HFFc6 (cell line): ENCODE results near the gene NAE1. TPM values are rescaled to one million over a fixed set of nuclear protein-coding genes. Genes with fewer than 3 reads are reported as not detected.

Experiments
- DNase-seq: peaks from one replicate; pipeline ENCODE4 v3.0.0-alpha.2; 2018
- H3K27ac Mint-ChIP-seq: 2 replicates; pipeline ENCODE4 v1.8.0; 2020; ENCODE audit warnings: mild to moderate bottlenecking, mixed read lengths
- H3K27me3 Mint-ChIP-seq: 2 replicates; pipeline ENCODE4 v1.8.0; 2021; ENCODE audit warnings: mild to moderate bottlenecking, moderate library complexity, mixed read lengths; ENCODE audit not compliant: insufficient read depth
- H3K36me3 Mint-ChIP-seq: 2 replicates; pipeline ENCODE4 v1.8.0; 2021; ENCODE audit warnings: low read depth, mixed read lengths
- H3K4me1 Mint-ChIP-seq: 2 replicates; pipeline ENCODE4 v1.8.0; 2020; ENCODE audit warnings: low read depth, mixed read lengths
- H3K4me3 Mint-ChIP-seq: 2 replicates; pipeline ENCODE4 v1.8.0; 2020; ENCODE audit warnings: mild to moderate bottlenecking, moderate library complexity, mixed read lengths
- H3K9me3 Mint-ChIP-seq: 2 replicates; pipeline ENCODE4 v1.8.0; 2020; ENCODE audit warnings: mild to moderate bottlenecking, mixed read lengths
- total RNA-seq, 6 experiments: library from RNA; stranded (reverse); fragmentation: NEBNext Ultra II Directional; extraction: Animal tissue kit (Norgen Biotek cat#: 25700); gene quantifications; 2 replicates in 1 of 6; 3 replicates in 5 of 6; pipeline ENCODE4 v1.2.3, GENCODE V29; 2021
- TF ChIP-seq, protein P1 (sequence below): fragments of 200-600 bp; sonication (generic); IDR thresholded peaks from 2 replicates; pipeline ENCODE4 v1.5.0; 2021; ENCODE audit warnings: antibody characterized with exemption, mild to moderate bottlenecking

NAE1 gene
- total RNA-seq, 6 experiments from 2014 or later, result 47.3 to 57.5 (median 53.8) TPM

DNA sequence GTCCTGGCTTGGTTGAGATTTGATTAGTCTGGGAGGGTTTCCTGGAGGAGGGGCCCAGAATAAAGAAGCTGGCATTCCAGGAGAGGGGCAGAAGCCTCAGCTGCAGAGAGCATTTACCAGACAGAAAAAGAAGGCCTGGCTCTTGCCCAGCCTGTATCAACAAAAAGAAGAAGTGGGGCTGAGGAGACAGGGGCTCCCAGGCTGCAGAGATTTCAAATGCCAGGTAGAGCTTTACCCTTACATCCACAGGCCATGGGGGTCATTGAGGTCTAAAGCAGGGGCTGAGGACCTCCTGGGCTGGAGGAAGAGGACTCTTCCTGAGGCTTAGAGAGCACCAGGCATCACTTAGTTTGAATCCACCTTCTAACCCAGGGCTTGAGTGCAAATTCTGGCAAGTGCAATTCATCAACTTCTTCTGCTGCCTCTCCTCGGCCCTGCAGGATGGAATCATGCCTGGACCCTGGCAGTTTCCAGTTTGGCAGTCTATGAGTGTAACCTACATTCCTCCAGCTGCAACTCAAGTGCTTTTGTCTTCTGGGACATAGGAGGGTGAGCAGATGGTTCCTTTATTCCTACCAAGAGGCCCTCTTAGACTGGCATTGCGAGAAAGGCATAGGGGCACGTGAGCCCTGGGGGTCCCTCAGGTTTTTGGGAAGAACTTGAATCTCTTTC lies 28.8 kb upstream of the NAE1 start:
- TF ChIP-seq, protein P1, sequence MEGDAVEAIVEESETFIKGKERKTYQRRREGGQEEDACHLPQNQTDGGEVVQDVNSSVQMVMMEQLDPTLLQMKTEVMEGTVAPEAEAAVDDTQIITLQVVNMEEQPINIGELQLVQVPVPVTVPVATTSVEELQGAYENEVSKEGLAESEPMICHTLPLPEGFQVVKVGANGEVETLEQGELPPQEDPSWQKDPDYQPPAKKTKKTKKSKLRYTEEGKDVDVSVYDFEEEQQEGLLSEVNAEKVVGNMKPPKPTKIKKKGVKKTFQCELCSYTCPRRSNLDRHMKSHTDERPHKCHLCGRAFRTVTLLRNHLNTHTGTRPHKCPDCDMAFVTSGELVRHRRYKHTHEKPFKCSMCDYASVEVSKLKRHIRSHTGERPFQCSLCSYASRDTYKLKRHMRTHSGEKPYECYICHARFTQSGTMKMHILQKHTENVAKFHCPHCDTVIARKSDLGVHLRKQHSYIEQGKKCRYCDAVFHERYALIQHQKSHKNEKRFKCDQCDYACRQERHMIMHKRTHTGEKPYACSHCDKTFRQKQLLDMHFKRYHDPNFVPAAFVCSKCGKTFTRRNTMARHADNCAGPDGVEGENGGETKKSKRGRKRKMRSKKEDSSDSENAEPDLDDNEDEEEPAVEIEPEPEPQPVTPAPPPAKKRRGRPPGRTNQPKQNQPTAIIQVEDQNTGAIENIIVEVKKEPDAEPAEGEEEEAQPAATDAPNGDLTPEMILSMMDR, result no peak
- H3K9me3 Mint-ChIP-seq, result no peaks in the 10 kb centered on the region

DNA sequence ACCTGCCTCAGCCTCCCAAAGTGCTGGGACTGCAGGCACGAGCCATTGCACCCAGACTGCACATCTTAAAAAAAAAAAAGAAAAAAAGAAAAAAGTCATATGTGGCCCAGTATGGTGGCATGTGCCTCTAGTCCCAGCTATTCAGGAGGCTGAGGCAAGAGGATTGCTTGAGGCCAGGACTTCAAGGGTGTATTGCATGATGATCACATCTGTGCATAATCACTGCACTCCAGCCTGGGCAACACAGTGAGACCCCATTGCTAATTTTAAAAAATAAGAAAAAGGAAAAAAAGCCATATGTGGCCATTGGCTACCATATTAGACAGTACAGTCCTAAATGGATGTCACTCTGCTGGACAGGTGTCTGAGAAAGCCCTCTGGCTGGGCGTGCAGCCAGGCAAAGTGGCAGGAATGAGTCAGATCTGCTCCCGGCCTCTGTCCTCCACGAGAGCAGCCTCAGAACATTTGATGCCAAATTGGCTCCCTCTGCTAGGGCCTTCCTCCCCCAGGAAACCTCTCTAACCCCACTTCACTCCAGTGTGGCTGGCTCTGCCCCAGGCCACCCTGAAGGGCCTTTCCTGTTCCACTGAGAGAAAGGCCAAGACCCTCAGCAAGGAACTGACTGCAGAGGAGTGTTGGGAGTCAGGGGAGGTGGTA lies 28.1 kb upstream of the NAE1 start:
- Mint-ChIP-seq H3K27ac (no peak overlapping the region), H3K27me3 (peaks cover 3% of the 10 kb centered on the region; the same call in 1 of the 2 replicates), H3K4me1 (peaks cover 7% of the 10 kb centered on the region), H3K36me3 (no peaks in the 10 kb centered on the region), H3K4me3 (no peak overlapping the region), H3K9me3 (no peaks in the 10 kb centered on the region)
- peak; percentile 72 for DNase-seq
- TF ChIP-seq, protein P1, result no peak

More for the DNA sequence above, 28.8 kb upstream of the NAE1 start:
- Mint-ChIP-seq H3K27me3 (peaks cover 3% of the 10 kb centered on the region; the same call in 1 of the 2 replicates), H3K27ac (no peak overlapping the region; the same call in 1 of the 2 replicates), H3K36me3 (no peaks in the 10 kb centered on the region), H3K4me1 (peaks cover 7% of the 10 kb centered on the region), H3K4me3 (no peak overlapping the region)
- no peak for DNase-seq

DNA sequence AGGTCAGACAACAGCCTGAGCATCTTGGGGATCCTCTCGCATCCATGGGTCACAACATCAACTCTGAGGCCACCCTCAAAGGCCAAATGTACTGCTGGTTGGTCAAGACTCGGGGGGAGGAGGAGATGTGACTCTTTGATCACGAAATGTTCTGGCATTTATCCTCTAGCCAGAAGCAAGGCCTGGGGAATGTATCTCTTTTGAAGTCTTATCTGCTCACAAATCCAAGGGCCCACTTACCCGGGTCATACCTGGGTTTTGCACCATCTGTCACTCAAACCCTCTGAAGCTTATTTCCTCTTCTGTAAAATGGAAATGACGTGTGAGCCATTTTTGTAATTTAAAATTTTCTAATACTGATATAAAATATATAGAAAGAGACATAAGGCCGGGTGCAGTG lies 26.7 kb upstream of the NAE1 start:
- Mint-ChIP-seq H3K4me3 (no peak overlapping the region), H3K27me3 (peaks cover 3% of the 10 kb centered on the region; the same call in 1 of the 2 replicates), H3K27ac (no peak overlapping the region), H3K9me3 (no peaks in the 10 kb centered on the region), H3K36me3 (no peaks in the 10 kb centered on the region), H3K4me1 (peaks cover 7% of the 10 kb centered on the region)
- no peak for DNase-seq
- TF ChIP-seq, protein P1, result no peak

DNA sequence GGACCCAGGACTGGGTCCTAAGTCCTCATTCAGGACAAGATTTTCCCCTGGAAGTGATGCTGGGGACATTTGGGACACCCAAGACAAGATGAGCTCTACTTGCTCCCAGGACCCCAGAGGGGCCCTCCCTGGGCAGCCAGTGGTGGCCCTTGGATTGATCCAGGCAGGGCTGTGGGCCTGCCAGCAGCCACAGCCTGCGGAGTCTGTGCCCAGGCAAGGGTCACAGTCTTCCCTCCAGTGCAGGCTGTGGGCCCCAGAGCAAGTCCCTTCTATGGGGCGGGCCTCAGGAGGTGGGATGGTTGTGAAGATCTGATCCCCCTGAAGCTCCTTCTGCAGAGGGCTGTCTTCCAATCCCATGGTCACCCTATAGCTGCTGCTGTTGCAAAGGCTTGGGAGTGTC lies 26.0 kb upstream of the NAE1 start:
- Mint-ChIP-seq H3K4me1 (peaks cover 7% of the 10 kb centered on the region), H3K27me3 (peaks cover 3% of the 10 kb centered on the region), H3K4me3 (no peak overlapping the region), H3K36me3 (no peaks in the 10 kb centered on the region), H3K9me3 (no peaks in the 10 kb centered on the region), H3K27ac (no peak overlapping the region)
- DNase-seq, result no peak
- TF ChIP-seq, protein P1, result no peak

DNA sequence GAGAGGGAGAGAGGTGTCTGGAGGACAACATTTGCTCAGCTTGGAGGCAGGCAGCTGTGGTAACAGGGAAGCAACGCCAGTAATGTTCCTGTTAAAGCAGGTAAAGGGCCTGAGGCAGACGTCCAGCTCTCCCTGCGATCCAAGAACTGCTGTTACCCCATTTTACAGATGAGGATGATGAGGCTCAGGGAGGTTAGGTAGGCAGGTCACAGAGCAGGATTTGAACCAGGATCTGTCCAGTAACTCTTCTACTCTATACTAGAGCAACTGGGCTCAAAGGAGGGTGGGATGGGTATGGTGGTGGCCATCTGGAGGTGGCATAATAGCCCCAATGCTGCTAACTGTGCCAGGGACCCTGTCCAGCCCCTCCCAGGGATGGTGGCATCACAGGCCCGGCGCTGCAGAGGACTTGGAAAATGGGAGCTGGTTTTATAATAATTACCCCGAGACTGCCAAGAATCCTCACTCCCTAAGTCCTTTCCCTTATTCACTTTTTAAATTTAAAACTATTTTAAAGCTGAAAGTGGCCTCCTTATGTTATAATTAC lies 25.5 kb upstream of the NAE1 start:
- Mint-ChIP-seq H3K4me3 (no peak overlapping the region), H3K9me3 (no peaks in the 10 kb centered on the region), H3K36me3 (no peaks in the 10 kb centered on the region), H3K27me3 (peaks cover 3% of the 10 kb centered on the region), H3K27ac (no peak overlapping the region), H3K4me1 (peaks cover 7% of the 10 kb centered on the region)
- no peak for DNase-seq
- TF ChIP-seq, protein P1, result no peak
